HG03066 (cell line): Measurements from ENCODE around the gene OAS3.
"Not testable (repeated sequence)": the region's sequence is repeated elsewhere in the genome, so short reads cannot be mapped to it uniquely, and the experiment has no call there.

Source experiments
- ATAC-seq: cut with Tn5 transposase; IDR thresholded peaks from one replicate; pipeline ENCODE4 v1.9.1; 2021; ENCODE audit warnings: low read depth; ENCODE audit not compliant: unreplicated experiment

OAS3 gene

GRCh38 chr12:112937741-112938719, at the start of gene OAS3:
TSS of gene OAS3 (plus strand) at chr12:112938474. CDS start at chr12:112938531, 57 bp downstream.
- ATAC-seq: peak; percentile 40

- ATAC-seq: no peak
These were observed 46.9 kb upstream of the OAS3 start for GRCh38 chr12:112891093-112892024.

GRCh38 chr12:112892856-112893255, 45.4 kb upstream of the OAS3 start:
- ATAC-seq: no peak

GRCh38 chr12:112894128-112894527, 44.1 kb upstream of the OAS3 start:
- ATAC-seq: no peak

GRCh38 chr12:112898380-112898779, 39.9 kb upstream of the OAS3 start:
- no peak for ATAC-seq

GRCh38 chr12:112900298-112901145, 37.8 kb upstream of the OAS3 start:
- no peak for ATAC-seq

- no peak for ATAC-seq
These were observed 37.0 kb upstream of the OAS3 start for GRCh38 chr12:112901271-112901670.

- ATAC-seq: no peak
These were observed 33.7 kb upstream of the OAS3 start for GRCh38 chr12:112904571-112904970.

- no peak for ATAC-seq
These were observed 32.7 kb upstream of the OAS3 start for GRCh38 chr12:112905451-112906089.

GRCh38 chr12:112906712-112907414, 31.4 kb upstream of the OAS3 start, which contains the start of gene OAS1:
TSS of gene OAS1 (plus strand) at chr12:112906962. CDS start at chr12:112907040, 78 bp downstream.
- ATAC-seq: peak; percentile 73

- ATAC-seq: peak; percentile 52
These were observed 30.7 kb upstream of the OAS3 start for GRCh38 chr12:112907415-112908157.

- ATAC-seq: no peak
These were observed 29.7 kb upstream of the OAS3 start for GRCh38 chr12:112908548-112908947.

GRCh38 chr12:112909693-112910092, 28.6 kb upstream of the OAS3 start:
- no peak for ATAC-seq

- ATAC-seq: no peak
These were observed 25.1 kb upstream of the OAS3 start for GRCh38 chr12:112913038-112913688.

GRCh38 chr12:112913888-112914287, 24.4 kb upstream of the OAS3 start:
- not testable (repeated sequence) for ATAC-seq

GRCh38 chr12:112916270-112916669, 22.0 kb upstream of the OAS3 start:
- ATAC-seq: no peak

- ATAC-seq: no peak
These were observed 19.2 kb upstream of the OAS3 start for GRCh38 chr12:112919121-112919520.

- ATAC-seq: peak; percentile 83
These were observed 13.3 kb upstream of the OAS3 start for GRCh38 chr12:112924986-112925385.
